Measurements from ENCODE around the gene ERMP1.

The ERMP1 gene

DNA sequence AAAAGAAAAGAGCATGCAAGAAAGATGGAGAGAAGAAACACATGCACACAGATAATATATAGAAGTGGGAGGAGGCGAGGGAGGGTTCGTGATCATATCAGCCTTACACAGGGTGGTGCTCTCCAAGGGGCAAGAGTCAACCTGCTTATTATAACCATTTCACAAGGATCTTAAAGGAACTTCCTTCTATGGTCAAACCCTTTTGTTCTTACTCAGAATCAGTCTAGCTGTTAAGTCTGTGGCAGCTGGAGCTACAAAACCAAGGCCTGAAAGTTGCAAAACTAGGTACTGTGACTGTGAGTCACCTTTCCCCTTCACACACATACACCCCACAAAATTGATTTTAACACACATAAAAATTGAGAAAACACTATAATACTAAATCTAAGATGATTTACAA, 18.5 kb upstream of the ERMP1 start:
- peak overlapping the region; percentile 30 for H3K9ac ChIP-seq (ENCODE audit: low read length)
- H3K36me3 ChIP-seq (ENCODE audit: control insufficient read depth, insufficient read depth, low read length, severe bottlenecking): no peaks in the 10 kb centered on the region
- no peaks in the 10 kb centered on the region for H3K9me3 ChIP-seq (ENCODE audit: control insufficient read depth, low read length)
- DNase-seq (ENCODE audit: low read depth): peak; percentile 69
- H3K27me3 ChIP-seq (replicated peaks; ENCODE audit: control insufficient read depth, insufficient read depth, low read length): no peaks in the 10 kb centered on the region
- peaks cover 21% of the 10 kb centered on the region for H3K4me1 ChIP-seq (ENCODE audit: control insufficient read depth, insufficient read depth, low read length)
- H3K4me3 ChIP-seq (ENCODE audit: low read length): no peak overlapping the region

DNA sequence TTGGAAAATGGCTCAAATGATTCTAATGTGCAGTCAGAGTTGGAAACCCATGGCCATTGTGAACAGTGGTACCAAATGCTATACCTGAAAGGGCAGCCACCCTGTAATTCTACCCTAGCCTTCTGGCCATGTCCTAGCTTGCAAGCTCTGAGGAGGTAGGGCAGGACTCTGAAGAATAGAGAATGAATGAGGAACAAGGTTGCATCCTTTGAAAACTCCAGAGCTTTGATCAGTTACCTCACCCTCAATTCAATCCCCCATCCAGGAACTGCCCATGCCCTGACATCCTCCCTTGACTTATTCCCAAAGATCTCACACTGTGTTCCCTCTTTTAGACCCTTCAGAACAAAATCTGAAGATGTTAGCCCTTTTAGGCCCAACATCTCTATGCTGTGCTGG, 17.8 kb upstream of the ERMP1 start:
- DNase-seq (ENCODE audit: low read depth): no peak
- H3K4me1 ChIP-seq (ENCODE audit: control insufficient read depth, insufficient read depth, low read length): peaks cover 21% of the 10 kb centered on the region
- H3K27me3 ChIP-seq (replicated peaks; ENCODE audit: control insufficient read depth, insufficient read depth, low read length): no peaks in the 10 kb centered on the region
- no peak overlapping the region for H3K9ac ChIP-seq (ENCODE audit: low read length)
- H3K36me3 ChIP-seq (ENCODE audit: control insufficient read depth, insufficient read depth, low read length, severe bottlenecking): no peaks in the 10 kb centered on the region
- H3K9me3 ChIP-seq (ENCODE audit: control insufficient read depth, low read length): no peaks in the 10 kb centered on the region
- no peak overlapping the region for H3K4me3 ChIP-seq (ENCODE audit: low read length)

GRCh38 chr9:5848372-5848882, 15.5 kb upstream of the ERMP1 start:
- DNase-seq (ENCODE audit: low read depth): no peak
- no peak overlapping the region for H3K4me3 ChIP-seq (ENCODE audit: low read length)
- no peaks in the 10 kb centered on the region for H3K27me3 ChIP-seq (replicated peaks; ENCODE audit: control insufficient read depth, insufficient read depth, low read length)
- no peak overlapping the region for H3K9ac ChIP-seq (ENCODE audit: low read length)
- H3K36me3 ChIP-seq (ENCODE audit: control insufficient read depth, insufficient read depth, low read length, severe bottlenecking): no peaks in the 10 kb centered on the region
- peaks cover 21% of the 10 kb centered on the region for H3K4me1 ChIP-seq (ENCODE audit: control insufficient read depth, insufficient read depth, low read length)
- no peaks in the 10 kb centered on the region for H3K9me3 ChIP-seq (ENCODE audit: control insufficient read depth, low read length)

DNA sequence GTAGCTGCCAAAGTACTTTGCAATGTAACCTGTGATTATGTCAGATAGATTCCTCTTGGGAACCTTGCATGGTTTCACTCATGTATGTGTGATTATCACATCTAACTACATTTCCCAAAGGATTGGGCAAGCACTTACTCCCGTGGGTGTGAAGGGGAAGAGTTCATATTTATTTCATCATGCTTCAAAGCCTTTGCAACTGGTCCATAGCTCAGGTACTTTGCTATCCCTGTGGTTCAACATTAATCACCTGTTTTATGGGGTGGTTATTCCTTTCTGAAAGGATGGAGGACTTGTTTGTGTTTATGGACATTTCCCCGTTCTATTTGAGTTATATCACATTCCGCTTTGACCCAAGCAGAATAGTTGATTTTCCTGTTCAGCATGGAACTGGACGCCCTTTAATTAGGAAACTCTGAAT, 13.6 kb upstream of the ERMP1 start:
- no peaks in the 10 kb centered on the region for H3K36me3 ChIP-seq (ENCODE audit: control insufficient read depth, insufficient read depth, low read length, severe bottlenecking)
- H3K4me1 ChIP-seq (ENCODE audit: control insufficient read depth, insufficient read depth, low read length): peaks cover 12% of the 10 kb centered on the region
- DNase-seq (ENCODE audit: low read depth): peak; percentile 47
- H3K4me3 ChIP-seq (ENCODE audit: low read length): no peak overlapping the region
- no peaks in the 10 kb centered on the region for H3K9me3 ChIP-seq (ENCODE audit: control insufficient read depth, low read length)
- H3K27me3 ChIP-seq (replicated peaks; ENCODE audit: control insufficient read depth, insufficient read depth, low read length): no peaks in the 10 kb centered on the region
- H3K9ac ChIP-seq (ENCODE audit: low read length): no peak overlapping the region

DNA sequence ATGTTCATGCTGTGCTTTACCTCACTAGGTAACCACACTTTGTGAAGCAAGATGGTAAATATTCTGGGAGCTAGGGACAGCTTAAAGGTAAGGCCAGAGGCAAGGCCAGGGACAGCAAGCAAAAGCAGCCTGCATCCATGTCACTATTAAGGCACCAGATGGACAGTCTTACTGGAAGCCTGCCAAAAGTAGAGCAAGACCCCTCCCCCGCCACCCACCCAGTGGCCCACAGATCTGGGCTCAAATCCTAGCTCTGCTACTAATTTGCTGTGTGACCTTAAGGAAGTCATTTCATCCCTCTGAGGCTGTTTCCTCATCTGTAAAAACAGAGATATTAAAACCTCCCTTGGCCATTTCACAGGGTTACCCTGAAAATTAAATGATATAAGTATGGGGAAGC, 13.2 kb upstream of the ERMP1 start:
- peak; percentile 5 for DNase-seq (ENCODE audit: low read depth)
- no peak overlapping the region for H3K4me3 ChIP-seq (ENCODE audit: low read length)
- H3K9ac ChIP-seq (ENCODE audit: low read length): no peak overlapping the region
- no peaks in the 10 kb centered on the region for H3K36me3 ChIP-seq (ENCODE audit: control insufficient read depth, insufficient read depth, low read length, severe bottlenecking)
- H3K27me3 ChIP-seq (replicated peaks; ENCODE audit: control insufficient read depth, insufficient read depth, low read length): no peaks in the 10 kb centered on the region
- no peaks in the 10 kb centered on the region for H3K9me3 ChIP-seq (ENCODE audit: control insufficient read depth, low read length)
- peaks cover 8% of the 10 kb centered on the region for H3K4me1 ChIP-seq (ENCODE audit: control insufficient read depth, insufficient read depth, low read length)

GRCh38 chr9:5845157-5845531, 12.2 kb upstream of the ERMP1 start:
- Histone ChIP-seq H3K9ac (ENCODE audit: low read length) (no peak overlapping the region), H3K9me3 (ENCODE audit: control insufficient read depth, low read length) (no peaks in the 10 kb centered on the region), H3K4me3 (ENCODE audit: low read length) (no peak overlapping the region), H3K4me1 (ENCODE audit: control insufficient read depth, insufficient read depth, low read length) (peaks cover 4% of the 10 kb centered on the region), H3K27me3 (replicated peaks; ENCODE audit: control insufficient read depth, insufficient read depth, low read length) (no peaks in the 10 kb centered on the region), H3K36me3 (ENCODE audit: control insufficient read depth, insufficient read depth, low read length, severe bottlenecking) (no peaks in the 10 kb centered on the region)
- DNase-seq (ENCODE audit: low read depth): no peak

DNA sequence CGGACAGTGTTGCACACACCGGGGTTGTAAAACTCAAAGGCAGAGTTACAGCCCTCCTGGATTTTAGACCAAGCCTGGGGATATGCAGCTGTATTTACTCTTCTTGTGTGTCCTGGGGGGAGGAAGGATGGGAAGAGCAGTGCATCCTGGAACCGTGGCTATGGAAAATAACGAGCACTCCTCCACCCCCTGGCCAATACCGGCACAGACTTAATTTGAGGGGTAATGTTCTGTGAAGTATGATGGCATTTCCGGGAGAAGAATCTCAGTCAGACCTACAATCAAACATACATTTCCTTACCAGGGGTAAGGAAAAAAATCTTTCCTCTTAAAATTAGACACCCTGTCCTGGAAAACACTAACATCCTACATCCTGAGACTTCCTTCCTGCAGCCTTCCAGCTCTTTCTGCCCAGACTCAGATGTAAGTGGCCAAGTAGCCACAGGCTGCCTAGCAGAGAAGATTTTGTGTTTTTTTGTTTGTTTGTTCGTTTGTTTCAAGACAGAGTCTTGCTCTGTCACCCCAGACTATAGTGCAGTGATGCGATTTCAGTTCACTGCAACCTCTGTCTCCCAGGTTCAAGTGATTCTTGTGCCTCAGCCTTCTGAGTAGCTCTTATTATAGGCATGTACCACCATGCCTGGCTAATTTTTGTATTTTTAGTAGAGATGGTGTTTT, 11.0 kb upstream of the ERMP1 start:
- H3K9me3 ChIP-seq (ENCODE audit: control insufficient read depth, low read length): no peaks in the 10 kb centered on the region

GRCh38 chr9:5842929-5843793, 10.2 kb upstream of the ERMP1 start:
- Histone ChIP-seq H3K9me3 (ENCODE audit: control insufficient read depth, low read length) (no peaks in the 10 kb centered on the region), H3K27me3 (replicated peaks; ENCODE audit: control insufficient read depth, insufficient read depth, low read length) (no peaks in the 10 kb centered on the region), H3K4me3 (ENCODE audit: low read length) (no peak overlapping the region)

More for the DNA sequence above, 11.0 kb upstream of the ERMP1 start:
- Histone ChIP-seq H3K9ac (ENCODE audit: low read length) (no peak overlapping the region), H3K4me1 (ENCODE audit: control insufficient read depth, insufficient read depth, low read length) (peaks cover 11% of the 10 kb centered on the region), H3K36me3 (ENCODE audit: control insufficient read depth, insufficient read depth, low read length, severe bottlenecking) (no peaks in the 10 kb centered on the region), H3K4me3 (ENCODE audit: low read length) (no peak overlapping the region), H3K27me3 (replicated peaks; ENCODE audit: control insufficient read depth, insufficient read depth, low read length) (no peaks in the 10 kb centered on the region)
- DNase-seq (ENCODE audit: low read depth): peak; percentile 48

GRCh38 chr9:5841771-5842573, 9.1 kb upstream of the ERMP1 start:
- Histone ChIP-seq H3K4me1 (ENCODE audit: control insufficient read depth, insufficient read depth, low read length) (peaks cover 11% of the 10 kb centered on the region), H3K9ac (ENCODE audit: low read length) (no peak overlapping the region), H3K36me3 (ENCODE audit: control insufficient read depth, insufficient read depth, low read length, severe bottlenecking) (no peaks in the 10 kb centered on the region), H3K27me3 (replicated peaks; ENCODE audit: control insufficient read depth, insufficient read depth, low read length) (no peaks in the 10 kb centered on the region), H3K4me3 (ENCODE audit: low read length) (no peak overlapping the region), H3K9me3 (ENCODE audit: control insufficient read depth, low read length) (no peaks in the 10 kb centered on the region)
- DNase-seq (ENCODE audit: low read depth): no peak

More at GRCh38 chr9:5842929-5843793, 10.2 kb upstream of the ERMP1 start:
- DNase-seq (ENCODE audit: low read depth): no peak
- H3K9ac ChIP-seq (ENCODE audit: low read length): no peak overlapping the region
- H3K4me1 ChIP-seq (ENCODE audit: control insufficient read depth, insufficient read depth, low read length): peaks cover 11% of the 10 kb centered on the region
- no peaks in the 10 kb centered on the region for H3K36me3 ChIP-seq (ENCODE audit: control insufficient read depth, insufficient read depth, low read length, severe bottlenecking)

GRCh38 chr9:5840788-5841187, 7.9 kb upstream of the ERMP1 start:
- DNase-seq (ENCODE audit: low read depth): no peak
- Histone ChIP-seq H3K27me3 (replicated peaks; ENCODE audit: control insufficient read depth, insufficient read depth, low read length) (no peaks in the 10 kb centered on the region), H3K36me3 (ENCODE audit: control insufficient read depth, insufficient read depth, low read length, severe bottlenecking) (no peaks in the 10 kb centered on the region), H3K4me1 (ENCODE audit: control insufficient read depth, insufficient read depth, low read length) (peaks cover 11% of the 10 kb centered on the region), H3K4me3 (ENCODE audit: low read length) (no peak overlapping the region), H3K9me3 (ENCODE audit: control insufficient read depth, low read length) (no peaks in the 10 kb centered on the region), H3K9ac (ENCODE audit: low read length) (no peak overlapping the region)

GRCh38 chr9:5839572-5839902, 6.6 kb upstream of the ERMP1 start:
- H3K4me1 ChIP-seq (ENCODE audit: control insufficient read depth, insufficient read depth, low read length): peaks cover 9% of the 10 kb centered on the region
- H3K27me3 ChIP-seq (replicated peaks; ENCODE audit: control insufficient read depth, insufficient read depth, low read length): no peaks in the 10 kb centered on the region
- no peaks in the 10 kb centered on the region for H3K9me3 ChIP-seq (ENCODE audit: control insufficient read depth, low read length)
- no peak overlapping the region for H3K4me3 ChIP-seq (ENCODE audit: low read length)
- no peaks in the 10 kb centered on the region for H3K36me3 ChIP-seq (ENCODE audit: control insufficient read depth, insufficient read depth, low read length, severe bottlenecking)
- DNase-seq (ENCODE audit: low read depth): no peak
- no peak overlapping the region for H3K9ac ChIP-seq (ENCODE audit: low read length)
